HCT116 (cell line): ENCODE results near the gene LDLRAD4. TPM values are rescaled to one million over a fixed set of nuclear protein-coding genes. Genes with fewer than 3 reads are reported as not detected.

Experiments used
- ATAC-seq: fragments of 200-7000 bp; cut with Tn5 transposase; 2 replicates; pipeline ENCODE4 v1.9.1; 2020; ENCODE audit warnings: mild to moderate bottlenecking, moderate library complexity
- BruUV-seq: library from RNA; stranded (reverse); fragments of 400-500 nt; replicated peaks from 2 replicates; lab custom pipeline; 2021; lab: Mats Ljungman, UMichigan
- CTCF ChIA-PET: fragments of 300-600 bp; sonication (Branson Sonifier 250); formaldehyde crosslinking; loops from one replicate; lab custom pipeline; 2021; ENCODE audit warnings: antibody characterized with exemption; lab: Charles Lee
- POLR2A ChIA-PET: fragments of 300-600, 350-600 bp; sonication (Branson Sonifier 250); formaldehyde crosslinking; loops from one replicate; lab custom pipeline; 2021; ENCODE audit warnings: antibody characterized with exemption; lab: Charles Lee
- RAD21 ChIA-PET, 2 experiments: fragments of 300-600 bp; sonication (Branson Sonifier 250); formaldehyde crosslinking; loops; one replicate each; lab custom pipeline; 2023; ENCODE audit warnings: low total read pairs in 2 of 2; ENCODE audit not compliant: uncharacterized antibody in 2 of 2, unreplicated experiment in 2 of 2, low non-redundant PET in 1 of 2; lab: Charles Lee
- DNase-seq: peaks from one replicate; pipeline ENCODE4 v3.0.0-alpha.2; 2010; ENCODE audit warnings: low read depth, low spot score
- H2AFZ ChIP-seq: fragments of 200-600 bp; shearing (Covaris generic), sonication (generic); 2 replicates; pipeline ENCODE4 v1.6.1; 2017; ENCODE audit warnings: low read depth, mixed run types, mixed read lengths, antibody characterized with exemption, low read length; ENCODE audit not compliant: poor library complexity, severe bottlenecking
- H3K27ac ChIP-seq: 2 replicates; pipeline ENCODE4 v1.5.1; 2012; ENCODE audit warnings: low read depth, low read length
- H3K27me3 ChIP-seq: fragments of 200-600 bp; sonication (generic); 2 replicates; pipeline ENCODE4 v1.6.1; 2016; ENCODE audit warnings: mixed run types, low read length, mixed read lengths; ENCODE audit not compliant: insufficient read depth
- H3K36me3 ChIP-seq, 2 experiments: fragments of 200-500 bp in 1 of 2; fragments of 200-600 bp in 1 of 2; sonication (Bioruptor generic) in 1 of 2; sonication (generic) in 1 of 2; 2 replicates each; pipeline versions ENCODE4 v1.5.1 to v1.6.1; 2014 to 2016; ENCODE audit warnings: low read length in 2 of 2, inconsistent platforms in 1 of 2, mixed read lengths in 1 of 2, mixed run types in 1 of 2; ENCODE audit not compliant: insufficient read depth in 2 of 2, control insufficient read depth in 1 of 2
- H3K4me1 ChIP-seq, 2 experiments: fragments of 200-600 bp in 1 of 2; sonication (generic) in 1 of 2; 2 replicates each; pipeline versions ENCODE4 v1.5.1 to v1.6.1; 2012 to 2017; ENCODE audit warnings: low read length in 2 of 2, inconsistent platforms in 1 of 2, mild to moderate bottlenecking in 1 of 2, mixed read lengths in 1 of 2, mixed run types in 1 of 2, moderate library complexity in 1 of 2; ENCODE audit not compliant: insufficient read depth in 2 of 2, control insufficient read depth in 1 of 2
- H3K4me2 ChIP-seq: fragments of 200-600 bp; sonication (generic); 2 replicates; pipeline ENCODE4 v1.6.1; 2017; ENCODE audit warnings: mixed run types, low read length, mixed read lengths
- H3K4me3 ChIP-seq, 2 experiments: fragments of 200-600 bp in 1 of 2; sonication (generic) in 1 of 2; replicated peaks in 1 of 2; 2 replicates each; pipeline ENCODE4 v1.5.1; 2011 to 2016; ENCODE audit warnings: low read length in 2 of 2, control low read depth in 1 of 2, low read depth in 1 of 2, mild to moderate bottlenecking in 1 of 2, mixed read lengths in 1 of 2, mixed run types in 1 of 2
- H3K79me2 ChIP-seq: fragments of 200-600 bp; sonication (generic); 2 replicates; pipeline ENCODE4 v1.6.1; 2017; ENCODE audit warnings: mild to moderate bottlenecking, mixed run types, low read length, moderate library complexity, mixed read lengths; ENCODE audit not compliant: insufficient read depth
- H3K9ac ChIP-seq: fragments of 200-600 bp; sonication (generic); 2 replicates; pipeline ENCODE4 v1.6.1; 2016; ENCODE audit warnings: low read length, mixed read lengths
- H3K9me2 ChIP-seq: fragments of 200-600 bp; sonication (generic), shearing (Covaris generic); 2 replicates; pipeline ENCODE4 v1.6.1; 2017; ENCODE audit warnings: mixed run types, mild to moderate bottlenecking, moderate library complexity; ENCODE audit not compliant: insufficient read depth
- H3K9me3 ChIP-seq, 2 experiments: fragments of 200-500 bp in 1 of 2; fragments of 200-600 bp in 1 of 2; sonication (Bioruptor generic) in 1 of 2; sonication (generic) in 1 of 2; 2 replicates each; pipeline ENCODE4 v1.6.1; 2014 to 2017; ENCODE audit warnings: low read length in 2 of 2, mixed read lengths in 2 of 2, inconsistent platforms in 1 of 2, low read depth in 1 of 2, mild to moderate bottlenecking in 1 of 2, mixed run types in 1 of 2, moderate library complexity in 1 of 2; ENCODE audit not compliant: control insufficient read depth in 1 of 2, insufficient read depth in 1 of 2
- H4K20me1 ChIP-seq: fragments of 200-600 bp; sonication (generic), shearing (Covaris generic); 2 replicates; pipeline ENCODE4 v1.6.1; 2017; ENCODE audit warnings: mixed run types, mild to moderate bottlenecking, moderate library complexity; ENCODE audit not compliant: insufficient read depth
- ATF3 ChIP-seq: IDR thresholded peaks from 2 replicates; pipeline ENCODE4 v1.6.1; 2012
- CBX3 ChIP-seq: IDR thresholded peaks from 2 replicates; pipeline ENCODE4 v1.6.1; 2012; ENCODE audit warnings: low read depth
- CEBPB ChIP-seq: IDR thresholded peaks from 2 replicates; pipeline ENCODE4 v1.6.1; 2012; ENCODE audit warnings: low read depth
- EGR1 ChIP-seq: IDR thresholded peaks from 2 replicates; pipeline ENCODE4 v1.6.1; 2012; ENCODE audit warnings: low read depth
- EZH2phosphoT487 ChIP-seq: fragments of 200-600 bp; IDR thresholded peaks from 2 replicates; pipeline ENCODE4 v1.6.1; 2018; ENCODE audit warnings: antibody characterized with exemption, borderline replicate concordance
- MAX ChIP-seq: IDR thresholded peaks from 2 replicates; pipeline ENCODE4 v1.6.1; 2012
- POLR2A ChIP-seq: IDR thresholded peaks from 2 replicates; pipeline ENCODE4 v1.7.0; 2011; ENCODE audit warnings: borderline replicate concordance; ENCODE audit not compliant: insufficient read depth, insufficient read length; ENCODE audit errors: extremely low read depth
- RAD21 ChIP-seq: IDR thresholded peaks from 2 replicates; pipeline ENCODE4 v1.6.1; 2012; ENCODE audit warnings: low read depth, mild to moderate bottlenecking
- SIN3A ChIP-seq: IDR thresholded peaks from 2 replicates; pipeline ENCODE4 v1.6.1; 2012; ENCODE audit warnings: low read depth
- YY1 ChIP-seq: IDR thresholded peaks from 2 replicates; pipeline ENCODE4 v1.6.1; 2011; ENCODE audit warnings: low read length, low read depth, moderate library complexity, mild to moderate bottlenecking; ENCODE audit not compliant: insufficient replicate concordance; ENCODE audit errors: extremely low read depth
- intact Hi-C: fragments of 100-400 bp; cut with micrococcal nuclease; formaldehyde crosslinking; loops from 2 replicates; pipeline ENCODE4 v1.10.0; 2022
- total RNA-seq: library from RNA; stranded (reverse); gene quantifications from one replicate; pipeline ENCODE4 v1.2.1, GENCODE V29; 2021; ENCODE audit not compliant: unreplicated experiment

LDLRAD4 gene
- total RNA-seq, 1 experiment from 2014 or later, result 1.2 TPM

- Histone ChIP-seq H3K9me2 (no peaks in the 10 kb centered on the region), H3K4me2 (no peak overlapping the region), H3K79me2 (no peaks in the 10 kb centered on the region), H4K20me1 (no peaks in the 10 kb centered on the region), H3K4me1 (no peaks in the 10 kb centered on the region), H3K27me3 (no peaks in the 10 kb centered on the region), H3K9ac (no peak overlapping the region), H3K9me3 (peaks cover 0 to 2% of the 10 kb centered on the region in 2 experiments; a peak in 1 of 4 replicates), H3K27ac (no peak overlapping the region)
- ChIA-PET CTCF (no interaction called here), RAD21 (no interaction called here)
- BruUV-seq, result no TSS peak
- no peak for DNase-seq
- intact Hi-C loops, result no loop called here
- no peak for TF ChIP-seq MAX
- no peak for TF ChIP-seq EZH2phosphoT487
- TF ChIP-seq ATF3, result no peak
- TF ChIP-seq CBX3, result no peak
- no peak for TF ChIP-seq EGR1
- TF ChIP-seq POLR2A, result no peak
- TF ChIP-seq, all 23 proteins: peak for 0
- POLR2A ChIA-PET, result no interaction called here
- H2AFZ ChIP-seq, result no peak overlapping the region
- no peak overlapping the region for H3K4me3 ChIP-seq
- H3K36me3 ChIP-seq, result no peaks in the 10 kb centered on the region
- ATAC-seq, result no peak
Measured at GRCh38 chr18:13603304-13604019, 384.9 kb downstream of the LDLRAD4 start.

GRCh38 chr18:13604786-13605185, 386.2 kb downstream of the LDLRAD4 start:
- Histone ChIP-seq H3K9ac (no peak overlapping the region), H2AFZ (no peak overlapping the region), H3K79me2 (no peaks in the 10 kb centered on the region), H4K20me1 (no peaks in the 10 kb centered on the region), H3K9me3 (no peaks in the 10 kb centered on the region), H3K4me2 (no peak overlapping the region), H3K27ac (no peak overlapping the region), H3K36me3 (no peaks in the 10 kb centered on the region), H3K9me2 (no peaks in the 10 kb centered on the region), H3K4me1 (peaks cover 0 to 4% of the 10 kb centered on the region in 2 experiments; a peak in 2 of 4 replicates), H3K27me3 (no peaks in the 10 kb centered on the region), H3K4me3 (no peak overlapping the region)
- CTCF ChIA-PET, result no interaction called here
- POLR2A ChIA-PET, result no interaction called here
- no TSS peak for BruUV-seq
- RAD21 ChIA-PET, result no interaction called here
- ATAC-seq (no peak), DNase-seq (no peak)
- TF ChIP-seq YY1 (no peak), CBX3 (no peak), EGR1 (no peak), RAD21 (no peak), CEBPB (no peak), SIN3A (no peak)
- intact Hi-C loops, result no loop called here
